H1 (cell line): ENCODE measurements around the gene SGMS1. TPM values are rescaled to one million over a fixed set of nuclear protein-coding genes. Genes with fewer than 3 reads are reported as not detected.

ENCODE experiments used
- CTCF ChIA-PET: fragments of 300-600 bp; sonication (Branson Sonifier 250); formaldehyde crosslinking; loops from one replicate; lab custom pipeline; 2021; ENCODE audit not compliant: partially characterized antibody; lab: Charles Lee
- POLR2A ChIA-PET: fragments of 300-600 bp; sonication (Branson Sonifier 250); formaldehyde crosslinking; loops from one replicate; lab custom pipeline; 2021; ENCODE audit warnings: inconsistent platforms; ENCODE audit not compliant: partially characterized antibody; lab: Charles Lee
- DNase-seq, 2 experiments: peaks; one replicate each; pipeline versions ENCODE4 v3.0.0 to v3.0.0-alpha.2; 2010 to 2022; ENCODE audit warnings: low spot score in 2 of 2, low read depth in 1 of 2, mixed read lengths in 1 of 2
- FAIRE-seq: peaks from 2 replicates; lab custom pipeline; 2011; peaks lifted over from hg19 to GRCh38; lab: Jason Lieb, UNC
- H2AFZ ChIP-seq: 2 replicates; pipeline ENCODE4 v1.8.1; 2012; ENCODE audit warnings: low read length, inconsistent platforms
- H2AK5ac ChIP-seq: 2 replicates; pipeline ENCODE4 v1.6.1; 2013; ENCODE audit warnings: low read depth, low read length
- H2BK120ac ChIP-seq: replicated peaks from 2 replicates; pipeline ENCODE3; 2013; ENCODE audit warnings: low read depth, low read length, inconsistent platforms
- H2BK12ac ChIP-seq: 2 replicates; pipeline ENCODE4 v1.6.1; 2013; ENCODE audit warnings: low read depth, low read length
- H2BK15ac ChIP-seq: 2 replicates; pipeline ENCODE4 v1.6.1; 2013; ENCODE audit warnings: low read length
- H2BK20ac ChIP-seq: 2 replicates; pipeline ENCODE4 v1.6.1; 2013; ENCODE audit warnings: low read length
- H2BK5ac ChIP-seq: 2 replicates; pipeline ENCODE4 v1.6.1; 2013; ENCODE audit warnings: low read depth, low read length
- H3K14ac ChIP-seq: 2 replicates; pipeline ENCODE4 v1.6.1; 2013; ENCODE audit warnings: inconsistent platforms; ENCODE audit not compliant: insufficient read length
- H3K18ac ChIP-seq: 2 replicates; pipeline ENCODE4 v1.6.1; 2013; ENCODE audit warnings: low read length; ENCODE audit errors: extremely low read depth
- H3K23ac ChIP-seq: 2 replicates; pipeline ENCODE4 v1.6.1; 2013; ENCODE audit warnings: inconsistent platforms; ENCODE audit not compliant: insufficient read length
- H3K23me2 ChIP-seq: 2 replicates; pipeline ENCODE4 v1.6.1; 2013; ENCODE audit warnings: low read depth, low read length
- H3K27ac ChIP-seq: 2 replicates; pipeline ENCODE4 v1.6.1; 2011; ENCODE audit warnings: low read depth, low read length, inconsistent platforms
- H3K27me3 ChIP-seq, 4 experiments: replicated peaks in 1 of 4; 1 replicate in 1 of 4; 2 replicates in 3 of 4; pipeline versions ENCODE4 v1.6.1 to v1.8.1; 2011 to 2013; ENCODE audit warnings: low read length in 3 of 4, mild to moderate bottlenecking in 3 of 4, inconsistent platforms in 2 of 4, mixed read lengths in 2 of 4, moderate library complexity in 1 of 4; ENCODE audit not compliant: control insufficient read depth in 3 of 4, insufficient read depth in 3 of 4; ENCODE audit errors: extremely low read depth in 1 of 4
- H3K36me3 ChIP-seq, 4 experiments: 2 replicates each; pipeline versions ENCODE4 v1.6.1 to v1.8.1; 2011 to 2013; ENCODE audit warnings: mild to moderate bottlenecking in 4 of 4, low read length in 3 of 4, moderate library complexity in 2 of 4, control low read depth in 1 of 4, inconsistent platforms in 1 of 4; ENCODE audit not compliant: insufficient read depth in 4 of 4, control insufficient read depth in 2 of 4
- H3K4ac ChIP-seq: replicated peaks from 2 replicates; pipeline ENCODE3; 2013; ENCODE audit warnings: low read length, low read depth, mixed read lengths, inconsistent platforms; ENCODE audit not compliant: insufficient read length
- H3K4me1 ChIP-seq, 4 experiments: replicated peaks in 1 of 4; 1 replicate in 1 of 4; 2 replicates in 3 of 4; pipeline versions ENCODE4 v1.6.1 to v1.8.1; 2011 to 2013; ENCODE audit warnings: low read length in 3 of 4, inconsistent platforms in 2 of 4, mixed read lengths in 1 of 4; ENCODE audit not compliant: insufficient read depth in 4 of 4, control insufficient read depth in 3 of 4
- H3K4me2 ChIP-seq, 2 experiments: 2 replicates each; pipeline versions ENCODE4 v1.6.1 to v1.8.1; 2011 to 2013; ENCODE audit warnings: low read depth in 2 of 2, low read length in 2 of 2, control low read depth in 1 of 2, inconsistent platforms in 1 of 2, mild to moderate bottlenecking in 1 of 2; ENCODE audit not compliant: insufficient read depth in 1 of 2
- H3K4me3 ChIP-seq, 4 experiments: fragments of 200-600, 300-600 bp in 1 of 4; sonication (generic), shearing (Covaris generic), sonication (Bioruptor Twin) in 1 of 4; 2 replicates each; pipeline versions ENCODE4 v1.5.1 to v1.8.1; 2011 to 2016; ENCODE audit warnings: low read length in 4 of 4, low read depth in 3 of 4, control low read depth in 2 of 4, inconsistent platforms in 2 of 4, mild to moderate bottlenecking in 2 of 4, mixed read lengths in 1 of 4, moderate library complexity in 1 of 4; ENCODE audit not compliant: insufficient read depth in 2 of 4; ENCODE audit errors: extremely low read depth in 1 of 4
- H3K56ac ChIP-seq: replicated peaks from 2 replicates; pipeline ENCODE3; 2013; ENCODE audit warnings: low read depth, mild to moderate bottlenecking, mixed read lengths, low read length, inconsistent platforms; ENCODE audit not compliant: insufficient read length
- H3K79me1 ChIP-seq: 2 replicates; pipeline ENCODE4 v1.6.1; 2013; ENCODE audit warnings: low read depth, low read length, control low read depth
- H3K79me2 ChIP-seq, 2 experiments: 2 replicates each; pipeline versions ENCODE4 v1.6.1 to v1.8.1; 2012 to 2013; ENCODE audit warnings: low read length in 2 of 2, mild to moderate bottlenecking in 2 of 2, inconsistent platforms in 1 of 2; ENCODE audit not compliant: insufficient read depth in 2 of 2, control insufficient read depth in 1 of 2
- H3K9ac ChIP-seq, 4 experiments: replicated peaks in 1 of 4; 1 replicate in 1 of 4; 2 replicates in 3 of 4; pipeline versions ENCODE4 v1.6.1 to v1.8.1; 2011 to 2013; ENCODE audit warnings: low read depth in 3 of 4, low read length in 3 of 4, control low read depth in 2 of 4, mild to moderate bottlenecking in 2 of 4, moderate library complexity in 2 of 4, inconsistent platforms in 1 of 4; ENCODE audit errors: extremely low read depth in 1 of 4
- H3K9me3 ChIP-seq, 2 experiments: 2 replicates each; pipeline versions ENCODE4 v1.6.1 to v1.8.1; 2012 to 2013; ENCODE audit warnings: mild to moderate bottlenecking in 2 of 2, moderate library complexity in 2 of 2, control low read depth in 1 of 2, inconsistent platforms in 1 of 2, low read depth in 1 of 2, low read length in 1 of 2, mixed read lengths in 1 of 2; ENCODE audit not compliant: insufficient read depth in 2 of 2
- H4K20me1 ChIP-seq, 2 experiments: replicated peaks in 1 of 2; 2 replicates each; pipeline versions ENCODE3 to v1.8.1; 2011 to 2013; ENCODE audit warnings: inconsistent platforms in 2 of 2, low read length in 2 of 2, mild to moderate bottlenecking in 1 of 2; ENCODE audit not compliant: insufficient read depth in 2 of 2, control insufficient read depth in 1 of 2
- H4K5ac ChIP-seq: 2 replicates; pipeline ENCODE4 v1.6.1; 2013; ENCODE audit warnings: low read length, low read depth, mixed read lengths, inconsistent platforms; ENCODE audit not compliant: insufficient read length
- H4K8ac ChIP-seq: 2 replicates; pipeline ENCODE4 v1.8.0; 2013; ENCODE audit warnings: mild to moderate bottlenecking, moderate library complexity, low read length, inconsistent platforms; ENCODE audit not compliant: insufficient read depth; ENCODE audit errors: extremely low read depth
- H4K91ac ChIP-seq: replicated peaks from 2 replicates; pipeline ENCODE3; 2013; ENCODE audit warnings: low read length, mixed read lengths, inconsistent platforms; ENCODE audit not compliant: insufficient read length
- BACH1 ChIP-seq: IDR thresholded peaks from 2 replicates; pipeline ENCODE4 v1.6.1; 2012; ENCODE audit warnings: low read length, improper control_type of control experiment
- EGR1 ChIP-seq: IDR thresholded peaks from 2 replicates; pipeline ENCODE4 v1.6.1; 2011; ENCODE audit warnings: low read depth, low read length, borderline replicate concordance
- EZH2 ChIP-seq: fragments of 200-600 bp; sonication (generic); IDR thresholded peaks from 2 replicates; pipeline ENCODE4 v1.7.1; 2012; ENCODE audit warnings: low read depth, mild to moderate bottlenecking, moderate library complexity, low read length, inconsistent platforms; ENCODE audit not compliant: severe bottlenecking
- MAX ChIP-seq: IDR thresholded peaks from 2 replicates; pipeline ENCODE4 v1.6.1; 2012; ENCODE audit warnings: inconsistent platforms
- WGBS, 2 experiments: shearing (Covaris generic) in 1 of 2; methylation state at CpG; one replicate each; pipeline versions ENCODE4 v1.1.6 to v1.1.7; 2013 to 2015; ENCODE audit warnings: low lambda C conversion rate in 2 of 2, mixed read lengths in 2 of 2, inconsistent platforms in 1 of 2, low coverage in 1 of 2, missing lambda C conversion rate in 1 of 2; ENCODE audit not compliant: insufficient replicate concordance in 2 of 2, insufficient coverage in 1 of 2, insufficient read length in 1 of 2; ENCODE audit errors: extremely low coverage in 1 of 2, missing lambda C conversion rate in 1 of 2; 5-methylcytosine and 5-hydroxymethylcytosine counted together
- polyA plus RNA-seq, 7 experiments: library from polyadenylated mRNA; depleted of rRNA in 3 of 7; stranded (reverse) in 5 of 7; unstranded in 2 of 7; fragments of >200 nt in 5 of 7; fragments of 200-250 nt in 2 of 7; gene quantifications; 1 replicate in 5 of 7; 2 replicates in 1 of 7; 4 replicates in 1 of 7; pipeline versions ENCODE4 v1.2.1 to v1.2.3, GENCODE V29; 2011 to 2013; ENCODE audit warnings: missing spikeins in 2 of 7, mixed read lengths in 2 of 7
- total RNA-seq: library from RNA; stranded (reverse); fragmentation: NEBNext Ultra II Directional; extraction: Animal tissue kit (Norgen Biotek cat#: 25700); gene quantifications from 2 replicates; pipeline ENCODE4 v1.2.1, GENCODE V29; 2021

Gene SGMS1
- total and polyA plus RNA-seq, 2 of the 8 experiments (the other 6 are each of a cell fraction or from before 2014, with no cell fraction given), result 6.0 to 15.6 TPM

GRCh38 chr10:50579491-50580261 is 44.1 kb downstream of the SGMS1 start:
- DNase-seq, result no peak
- CTCF ChIA-PET, result interaction anchor here (0.9 to 5.1 kb wide), 2 partner anchors 9 to 34 kb away, joined by 3 to 30 read pairs; no protein-coding TSS in a partner anchor
- FAIRE-seq, result no peak
- no peak overlapping the region for H3K9ac ChIP-seq
- H2BK12ac ChIP-seq, result no peak overlapping the region
- H3K14ac ChIP-seq, result no peak overlapping the region
- no peak overlapping the region for H3K27ac ChIP-seq
- no peak overlapping the region for H3K18ac ChIP-seq
- H3K27me3 ChIP-seq, result no peaks in the 10 kb centered on the region
- no peak overlapping the region for H3K4ac ChIP-seq
- peaks cover 5% of the 10 kb centered on the region for H3K79me1 ChIP-seq
- no peak overlapping the region for H4K5ac ChIP-seq
- H3K36me3 ChIP-seq, result peaks cover 0 to 6% (median 2%) of the 10 kb centered on the region in 4 experiments; a peak in 1 of 8 replicates
- no peak overlapping the region for H4K8ac ChIP-seq
- POLR2A ChIA-PET, result no interaction called here
- no peak overlapping the region for H3K4me3 ChIP-seq
- WGBS, 2 experiments, result 87% methylated on average over 4 of the region's 4 CpGs; no CpG with 5 or more reads in 1 of the 2 experiments
- no peak overlapping the region for H2BK120ac ChIP-seq
- H4K20me1 ChIP-seq, result no peaks in the 10 kb centered on the region
- no peak overlapping the region for H3K4me2 ChIP-seq
- no peak overlapping the region for H2AFZ ChIP-seq
- no peak overlapping the region for H2BK5ac ChIP-seq
- H3K79me2 ChIP-seq, result peaks cover 0 to 45% of the 10 kb centered on the region in 2 experiments; a peak in 2 of 4 replicates
- peaks cover 4 to 8% (median 5%) of the 10 kb centered on the region in 4 experiments; a peak in 4 of 7 replicates for H3K4me1 ChIP-seq
- H3K23ac ChIP-seq, result no peak overlapping the region
- no peak overlapping the region for H4K91ac ChIP-seq
- no peaks in the 10 kb centered on the region for H3K9me3 ChIP-seq
- H3K23me2 ChIP-seq, result no peaks in the 10 kb centered on the region
- no peak overlapping the region for H2BK15ac ChIP-seq
- no peak overlapping the region for H2BK20ac ChIP-seq
- no peak overlapping the region for H2AK5ac ChIP-seq
- no peak overlapping the region for H3K56ac ChIP-seq
- no peak for TF ChIP-seq EZH2
- TF ChIP-seq BACH1, result no peak
- no peak for TF ChIP-seq MAX
- no peak for TF ChIP-seq EGR1
